ENCODE measurements around the gene RPS6KB2.

DNA sequence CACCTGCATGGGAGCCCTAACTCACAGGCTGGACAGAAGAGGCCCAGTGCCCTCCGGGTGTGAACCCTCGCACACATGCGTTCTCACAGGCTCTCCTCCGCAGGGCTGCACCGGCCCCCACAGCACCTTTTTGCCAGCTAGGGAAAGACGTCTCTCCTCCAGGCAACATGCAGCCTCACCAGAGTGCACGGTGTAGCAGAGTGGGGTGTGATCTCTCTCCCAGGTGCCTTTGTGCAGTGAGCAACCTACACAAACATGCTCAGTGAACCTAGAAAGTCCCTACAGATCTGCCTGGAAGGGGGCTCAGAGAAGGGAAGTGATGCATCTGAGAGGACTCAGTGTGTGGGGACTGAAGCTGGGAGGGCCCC, 16.5 kb upstream of the RPS6KB2 start:
- TF ChIP-seq, protein P1, sequence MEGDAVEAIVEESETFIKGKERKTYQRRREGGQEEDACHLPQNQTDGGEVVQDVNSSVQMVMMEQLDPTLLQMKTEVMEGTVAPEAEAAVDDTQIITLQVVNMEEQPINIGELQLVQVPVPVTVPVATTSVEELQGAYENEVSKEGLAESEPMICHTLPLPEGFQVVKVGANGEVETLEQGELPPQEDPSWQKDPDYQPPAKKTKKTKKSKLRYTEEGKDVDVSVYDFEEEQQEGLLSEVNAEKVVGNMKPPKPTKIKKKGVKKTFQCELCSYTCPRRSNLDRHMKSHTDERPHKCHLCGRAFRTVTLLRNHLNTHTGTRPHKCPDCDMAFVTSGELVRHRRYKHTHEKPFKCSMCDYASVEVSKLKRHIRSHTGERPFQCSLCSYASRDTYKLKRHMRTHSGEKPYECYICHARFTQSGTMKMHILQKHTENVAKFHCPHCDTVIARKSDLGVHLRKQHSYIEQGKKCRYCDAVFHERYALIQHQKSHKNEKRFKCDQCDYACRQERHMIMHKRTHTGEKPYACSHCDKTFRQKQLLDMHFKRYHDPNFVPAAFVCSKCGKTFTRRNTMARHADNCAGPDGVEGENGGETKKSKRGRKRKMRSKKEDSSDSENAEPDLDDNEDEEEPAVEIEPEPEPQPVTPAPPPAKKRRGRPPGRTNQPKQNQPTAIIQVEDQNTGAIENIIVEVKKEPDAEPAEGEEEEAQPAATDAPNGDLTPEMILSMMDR (IDR thresholded peaks at IDR 0.05; ENCODE audit: poor library complexity, severe bottlenecking), result no peak
- TF ChIP-seq, protein P2, sequence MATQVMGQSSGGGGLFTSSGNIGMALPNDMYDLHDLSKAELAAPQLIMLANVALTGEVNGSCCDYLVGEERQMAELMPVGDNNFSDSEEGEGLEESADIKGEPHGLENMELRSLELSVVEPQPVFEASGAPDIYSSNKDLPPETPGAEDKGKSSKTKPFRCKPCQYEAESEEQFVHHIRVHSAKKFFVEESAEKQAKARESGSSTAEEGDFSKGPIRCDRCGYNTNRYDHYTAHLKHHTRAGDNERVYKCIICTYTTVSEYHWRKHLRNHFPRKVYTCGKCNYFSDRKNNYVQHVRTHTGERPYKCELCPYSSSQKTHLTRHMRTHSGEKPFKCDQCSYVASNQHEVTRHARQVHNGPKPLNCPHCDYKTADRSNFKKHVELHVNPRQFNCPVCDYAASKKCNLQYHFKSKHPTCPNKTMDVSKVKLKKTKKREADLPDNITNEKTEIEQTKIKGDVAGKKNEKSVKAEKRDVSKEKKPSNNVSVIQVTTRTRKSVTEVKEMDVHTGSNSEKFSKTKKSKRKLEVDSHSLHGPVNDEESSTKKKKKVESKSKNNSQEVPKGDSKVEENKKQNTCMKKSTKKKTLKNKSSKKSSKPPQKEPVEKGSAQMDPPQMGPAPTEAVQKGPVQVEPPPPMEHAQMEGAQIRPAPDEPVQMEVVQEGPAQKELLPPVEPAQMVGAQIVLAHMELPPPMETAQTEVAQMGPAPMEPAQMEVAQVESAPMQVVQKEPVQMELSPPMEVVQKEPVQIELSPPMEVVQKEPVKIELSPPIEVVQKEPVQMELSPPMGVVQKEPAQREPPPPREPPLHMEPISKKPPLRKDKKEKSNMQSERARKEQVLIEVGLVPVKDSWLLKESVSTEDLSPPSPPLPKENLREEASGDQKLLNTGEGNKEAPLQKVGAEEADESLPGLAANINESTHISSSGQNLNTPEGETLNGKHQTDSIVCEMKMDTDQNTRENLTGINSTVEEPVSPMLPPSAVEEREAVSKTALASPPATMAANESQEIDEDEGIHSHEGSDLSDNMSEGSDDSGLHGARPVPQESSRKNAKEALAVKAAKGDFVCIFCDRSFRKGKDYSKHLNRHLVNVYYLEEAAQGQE (IDR thresholded peaks at IDR 0.05; ENCODE audit: borderline replicate concordance), result no peak
- no peak for TF ChIP-seq POLR2AphosphoS5 (IDR thresholded peaks at IDR 0.05)
